GM10248 (cell line): Measurements from ENCODE around the gene FNBP1.
"Not testable (repeated sequence)": the region's sequence is repeated elsewhere in the genome, so short reads cannot be mapped to it uniquely, and the experiment has no call there.

Experiments
- CTCF ChIA-PET: fragments of 300-600 bp; sonication (Branson Sonifier 250); formaldehyde crosslinking; extraction: SDS; loops from one replicate; lab custom pipeline; 2021; ENCODE audit warnings: antibody characterized with exemption; lab: Yijun Ruan, JAX
- POLR2A ChIA-PET: fragments of 350-650 bp; sonication (Branson Sonifier 250); formaldehyde crosslinking; extraction: SDS; loops from one replicate; lab custom pipeline; 2020; ENCODE audit warnings: antibody characterized with exemption; lab: Yijun Ruan, JAX
- DNase-seq: peaks from one replicate; pipeline ENCODE4 v3.0.0; 2012; ENCODE audit errors: extremely low spot score
- CTCF ChIP-seq: IDR thresholded peaks from 2 replicates; pipeline ENCODE4 v1.5.1; 2012; ENCODE audit warnings: mild to moderate bottlenecking, low read depth; ENCODE audit errors: extremely low read depth, missing control alignments, control extremely low read depth

Gene FNBP1

DNA sequence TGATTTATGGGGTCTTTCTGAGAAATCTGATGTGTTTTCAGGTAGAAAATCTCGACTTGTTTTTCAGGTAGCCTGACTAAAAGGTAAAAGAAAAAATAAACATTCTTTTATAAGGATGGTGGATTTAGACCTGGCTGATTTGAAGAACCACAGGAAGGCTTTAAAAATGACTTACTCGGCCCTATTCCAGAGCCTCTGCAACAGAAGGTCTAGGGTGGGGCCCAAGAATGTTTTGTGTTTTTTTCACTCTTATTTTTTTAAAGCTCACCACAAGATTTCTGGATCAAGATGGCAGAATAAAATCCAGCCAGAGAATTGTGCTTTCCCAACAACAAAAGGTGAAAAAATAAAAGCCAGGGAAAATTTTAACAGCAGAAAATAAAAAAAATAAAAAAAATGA lies 59.1 kb downstream of the FNBP1 start:
- ChIA-PET POLR2A (no interaction called here), CTCF (interaction anchor here (1.5 kb wide), 1 partner anchor 17 kb away, joined by 3 read pairs; no protein-coding TSS in a partner anchor)
- no peak for DNase-seq
- no peak for TF ChIP-seq CTCF

DNA sequence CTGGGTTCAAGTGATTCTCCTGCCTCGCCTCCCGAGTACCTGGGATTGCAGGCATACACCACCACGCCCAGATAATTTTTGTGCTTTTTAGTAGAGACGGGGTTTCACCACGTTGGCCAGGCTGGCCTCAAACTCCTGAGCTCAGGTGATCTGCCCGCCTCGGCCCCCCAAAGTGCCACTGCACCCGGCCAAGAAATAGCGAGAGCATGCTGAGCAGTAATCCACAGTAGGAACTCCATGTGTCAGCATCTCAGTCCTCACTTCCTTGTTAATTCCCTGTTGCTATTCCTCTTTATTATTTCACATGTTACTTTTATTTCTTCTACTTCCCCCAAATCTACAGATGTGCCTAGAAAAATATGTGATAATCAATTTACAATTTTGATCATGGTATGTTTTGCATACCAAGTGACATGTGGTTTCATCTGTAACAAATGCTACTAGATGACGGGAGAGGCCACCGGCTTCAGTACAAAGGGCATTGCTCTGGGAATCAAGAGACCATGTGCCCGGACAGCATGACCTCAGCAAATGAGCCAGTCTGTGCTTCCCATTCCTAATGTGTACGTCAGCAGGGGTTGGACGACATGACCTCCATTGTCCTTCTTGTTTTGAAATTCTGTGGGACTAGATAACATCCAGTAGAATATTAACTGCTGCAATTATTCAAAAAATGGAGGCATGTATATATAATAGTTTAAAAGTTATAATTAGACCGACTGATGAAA lies 61.6 kb downstream of the FNBP1 start:
- no peak for TF ChIP-seq CTCF
- no peak for DNase-seq
- ChIA-PET CTCF (interaction anchor here (1.4 kb wide), 1 partner anchor 8 kb away, joined by 4 read pairs; no protein-coding TSS in a partner anchor), POLR2A (no interaction called here)

DNA sequence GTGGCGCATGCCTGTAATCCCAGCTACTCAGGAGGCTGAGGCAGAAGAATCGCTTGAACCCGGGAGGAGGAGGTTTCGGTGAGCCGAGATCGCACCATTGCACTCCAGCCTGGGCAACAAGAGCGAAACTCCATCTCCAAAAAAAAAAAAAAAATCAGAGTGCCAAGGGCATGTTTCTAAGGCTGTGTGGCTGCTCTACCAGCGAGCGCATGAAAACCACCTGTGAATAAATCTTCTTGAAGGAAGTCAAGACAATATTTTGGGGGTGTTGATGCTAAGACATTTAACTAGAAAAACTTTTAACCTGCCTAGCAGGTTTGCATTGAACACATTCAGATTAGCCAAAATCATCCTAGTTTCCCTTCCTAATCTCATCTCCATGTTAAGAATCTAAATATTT lies 62.8 kb downstream of the FNBP1 start:
- ChIA-PET CTCF (interaction anchor here (0.7 to 0.9 kb wide), 2 partner anchors 10 to 18 kb away, joined by 3 read pairs; no protein-coding TSS in a partner anchor), POLR2A (interaction anchor here (0.7 kb wide), 1 partner anchor 13 kb away, joined by 6 read pairs; no protein-coding TSS in a partner anchor)
- DNase-seq: not testable (repeated sequence)

GRCh38 chr9:129979071-129979745 lies 63.8 kb downstream of the FNBP1 start:
- ChIA-PET POLR2A (no interaction called here), CTCF (interaction anchor here (0.9 kb wide), 1 partner anchor 19 kb away, joined by 3 read pairs; no protein-coding TSS in a partner anchor)
- no peak for TF ChIP-seq CTCF
- DNase-seq: no peak

DNA sequence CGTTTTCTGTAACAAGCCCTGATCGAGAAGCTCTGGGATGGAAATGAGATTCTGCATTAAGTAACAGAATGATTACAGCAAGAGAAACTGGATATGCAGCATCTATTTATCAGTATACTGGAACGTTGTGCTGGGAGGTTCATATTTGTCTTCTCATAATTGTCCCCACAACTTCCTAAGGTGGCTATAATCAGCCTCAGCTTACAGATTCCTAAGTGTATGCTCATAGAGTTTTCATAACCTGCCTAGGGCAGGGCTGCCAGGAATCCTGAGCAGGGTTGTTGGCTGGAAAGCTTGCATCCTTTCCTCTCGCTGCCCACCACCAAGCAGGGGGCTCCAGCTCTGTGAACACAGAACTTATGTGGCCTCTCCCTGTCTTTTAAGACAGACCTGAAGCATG lies 70.2 kb downstream of the FNBP1 start:
- DNase-seq: no peak
- ChIA-PET CTCF (interaction anchor here (1.3 to 1.4 kb wide), 3 partner anchors 10 to 69 kb away, joined by 3 to 4 read pairs (median 4); no protein-coding TSS in a partner anchor), POLR2A (interaction anchor here (0.7 kb wide), 1 partner anchor 10 kb away, joined by 4 read pairs; no protein-coding TSS in a partner anchor)
- no peak for TF ChIP-seq CTCF

GRCh38 chr9:129968690-129969485 lies 74.1 kb downstream of the FNBP1 start:
- ChIA-PET CTCF (interaction anchor here (1.1 to 2.4 kb wide), 3 partner anchors 8 to 13 kb away, joined by 3 to 11 read pairs (median 3); no protein-coding TSS in a partner anchor), POLR2A (interaction anchor here (0.6 to 1.2 kb wide), 3 partner anchors 12 to 32 kb away, joined by 3 read pairs; no protein-coding TSS in a partner anchor)
- TF ChIP-seq CTCF: no peak
- no peak for DNase-seq
